HFF-Myc (cell line): Measurements from ENCODE around the gene PACRG.

Experiments
- DNase-seq: peaks from one replicate; pipeline ENCODE4 v3.0.0-alpha.2; 2011; ENCODE audit warnings: low read depth; ENCODE audit errors: extremely low read depth
- H3K4me3 ChIP-seq: replicated peaks from 2 replicates; pipeline ENCODE4 v1.5.1; 2011; ENCODE audit warnings: low read depth, mild to moderate bottlenecking, control low read depth, low read length
- TF ChIP-seq, protein P1 (sequence below): IDR thresholded peaks from 2 replicates; pipeline ENCODE4 v1.5.1; 2012; ENCODE audit warnings: mild to moderate bottlenecking, low read depth, low read length, control low read depth; ENCODE audit errors: missing control alignments

Gene PACRG

DNA sequence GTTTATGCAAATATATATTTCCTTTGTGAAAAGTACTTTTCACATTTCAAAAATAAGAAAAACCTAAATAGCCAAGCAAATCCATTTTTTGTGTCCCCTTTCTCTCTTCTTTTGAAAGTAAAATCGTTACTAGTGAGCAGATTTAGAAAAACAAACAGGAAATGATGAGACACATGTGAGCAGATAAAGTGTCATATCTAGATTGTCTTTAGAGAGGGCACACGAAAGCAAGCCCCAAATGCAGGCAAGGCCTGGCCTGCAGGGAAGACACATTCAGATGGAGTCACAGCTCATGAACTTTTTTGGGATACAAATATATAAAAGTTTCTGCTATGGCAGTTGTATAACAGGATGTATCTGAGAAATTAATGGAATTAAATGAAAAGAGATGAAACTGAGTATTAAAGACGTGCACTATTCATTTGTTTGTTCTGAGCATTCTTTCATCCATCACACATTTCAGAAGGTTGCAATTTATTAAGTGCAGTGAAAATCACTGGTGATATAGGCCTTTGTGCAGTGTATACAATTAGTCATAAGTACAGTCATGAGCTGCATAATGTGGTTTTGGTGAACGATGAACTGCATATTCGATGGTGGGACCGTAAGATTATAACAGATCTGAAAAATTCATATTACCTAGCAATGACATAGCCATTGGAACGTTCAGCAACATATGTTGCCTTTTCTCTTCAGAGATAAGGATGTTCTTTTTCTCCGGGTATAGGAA, 101.4 kb downstream of the PACRG start:
- TF ChIP-seq, protein P1, sequence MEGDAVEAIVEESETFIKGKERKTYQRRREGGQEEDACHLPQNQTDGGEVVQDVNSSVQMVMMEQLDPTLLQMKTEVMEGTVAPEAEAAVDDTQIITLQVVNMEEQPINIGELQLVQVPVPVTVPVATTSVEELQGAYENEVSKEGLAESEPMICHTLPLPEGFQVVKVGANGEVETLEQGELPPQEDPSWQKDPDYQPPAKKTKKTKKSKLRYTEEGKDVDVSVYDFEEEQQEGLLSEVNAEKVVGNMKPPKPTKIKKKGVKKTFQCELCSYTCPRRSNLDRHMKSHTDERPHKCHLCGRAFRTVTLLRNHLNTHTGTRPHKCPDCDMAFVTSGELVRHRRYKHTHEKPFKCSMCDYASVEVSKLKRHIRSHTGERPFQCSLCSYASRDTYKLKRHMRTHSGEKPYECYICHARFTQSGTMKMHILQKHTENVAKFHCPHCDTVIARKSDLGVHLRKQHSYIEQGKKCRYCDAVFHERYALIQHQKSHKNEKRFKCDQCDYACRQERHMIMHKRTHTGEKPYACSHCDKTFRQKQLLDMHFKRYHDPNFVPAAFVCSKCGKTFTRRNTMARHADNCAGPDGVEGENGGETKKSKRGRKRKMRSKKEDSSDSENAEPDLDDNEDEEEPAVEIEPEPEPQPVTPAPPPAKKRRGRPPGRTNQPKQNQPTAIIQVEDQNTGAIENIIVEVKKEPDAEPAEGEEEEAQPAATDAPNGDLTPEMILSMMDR: no peak
- no peak for DNase-seq
- H3K4me3 ChIP-seq: no peak overlapping the region

DNA sequence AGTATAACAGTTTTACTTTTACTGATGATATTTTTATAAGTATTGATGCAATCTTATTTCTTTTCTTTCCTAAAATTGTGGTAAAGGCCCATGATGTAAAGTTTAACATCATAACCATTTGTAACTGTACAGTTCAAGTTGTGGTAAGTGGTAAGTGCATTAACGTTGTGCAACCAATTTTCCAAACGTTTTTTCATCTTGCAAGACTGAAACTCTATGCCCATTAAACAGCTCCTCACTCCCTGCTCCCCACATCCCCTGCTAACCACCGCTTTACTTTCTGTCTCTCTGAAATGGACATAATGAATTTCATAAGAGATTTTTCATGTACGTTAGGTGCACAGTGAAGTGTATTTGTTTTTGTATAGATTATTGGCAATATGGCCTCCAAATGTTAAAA, 106.0 kb downstream of the PACRG start:
- TF ChIP-seq, protein P1: no peak
- DNase-seq: no peak
- no peak overlapping the region for H3K4me3 ChIP-seq

DNA sequence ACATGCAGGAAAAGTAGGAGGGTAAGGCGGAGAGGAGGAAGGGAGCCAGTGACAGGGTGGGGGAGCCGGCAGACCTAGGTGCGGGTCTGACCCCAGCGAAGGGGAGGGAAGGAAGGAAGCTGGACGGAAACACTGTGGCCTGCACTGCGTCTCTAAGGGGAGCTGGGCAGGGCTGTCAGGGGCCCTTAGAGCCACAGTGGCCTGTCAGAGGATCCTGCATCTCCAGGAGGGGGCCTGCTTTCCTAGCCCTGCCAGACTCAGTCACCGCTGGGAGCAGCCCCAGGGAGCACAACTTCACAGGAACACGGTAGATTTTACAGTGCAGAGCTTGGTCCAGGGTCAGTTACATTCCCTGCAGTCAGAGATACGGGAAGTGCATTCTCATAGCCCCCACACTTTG, 118.2 kb downstream of the PACRG start:
- DNase-seq: no peak
- TF ChIP-seq, protein P1: no peak
- H3K4me3 ChIP-seq: no peak overlapping the region

DNA sequence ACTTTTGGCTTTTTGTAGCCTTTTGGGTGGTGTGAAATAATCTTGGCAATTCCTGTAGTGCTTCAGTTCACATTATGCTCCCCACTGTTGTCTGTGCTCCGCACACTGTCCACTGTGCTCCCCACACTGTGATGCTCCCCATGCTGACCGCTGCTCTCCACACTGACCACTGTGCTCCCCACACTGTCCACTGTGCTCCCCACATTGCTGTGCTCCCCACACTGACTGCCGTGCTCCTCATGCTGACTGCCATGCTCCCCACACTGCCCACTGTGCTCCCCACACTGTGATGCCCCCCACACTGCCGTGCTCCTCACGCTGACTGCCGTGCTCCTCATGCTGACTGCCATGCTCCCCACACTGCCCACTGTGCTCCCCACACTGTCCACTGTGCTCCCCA, 118.9 kb downstream of the PACRG start:
- H3K4me3 ChIP-seq: no peak overlapping the region
- TF ChIP-seq, protein P1: no peak
- DNase-seq: no peak

DNA sequence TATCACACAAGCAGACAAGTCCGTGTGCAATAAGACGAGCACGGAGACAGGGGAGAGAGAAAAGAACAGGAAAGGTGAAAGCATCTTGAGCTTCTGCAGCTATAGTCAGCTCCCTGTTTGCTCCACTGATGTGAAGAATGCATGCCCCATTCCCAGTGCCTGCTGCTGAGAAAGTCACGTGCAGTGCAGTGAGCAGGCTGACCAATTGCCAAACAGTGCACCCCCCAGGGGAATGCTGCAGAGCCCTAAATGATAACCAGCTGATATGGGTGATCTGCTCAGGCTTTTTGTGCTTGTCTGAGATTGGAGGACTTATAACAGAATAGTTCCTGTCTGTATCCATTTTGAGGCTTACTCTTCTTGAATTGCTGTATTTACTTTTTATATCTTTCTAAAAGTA, 121.5 kb downstream of the PACRG start:
- no peak overlapping the region for H3K4me3 ChIP-seq
- TF ChIP-seq, protein P1: no peak
- no peak for DNase-seq

GRCh38 chr6:162852192-162852591, 124.4 kb downstream of the PACRG start:
- no peak overlapping the region for H3K4me3 ChIP-seq
- TF ChIP-seq, protein P1: no peak
- DNase-seq: no peak

DNA sequence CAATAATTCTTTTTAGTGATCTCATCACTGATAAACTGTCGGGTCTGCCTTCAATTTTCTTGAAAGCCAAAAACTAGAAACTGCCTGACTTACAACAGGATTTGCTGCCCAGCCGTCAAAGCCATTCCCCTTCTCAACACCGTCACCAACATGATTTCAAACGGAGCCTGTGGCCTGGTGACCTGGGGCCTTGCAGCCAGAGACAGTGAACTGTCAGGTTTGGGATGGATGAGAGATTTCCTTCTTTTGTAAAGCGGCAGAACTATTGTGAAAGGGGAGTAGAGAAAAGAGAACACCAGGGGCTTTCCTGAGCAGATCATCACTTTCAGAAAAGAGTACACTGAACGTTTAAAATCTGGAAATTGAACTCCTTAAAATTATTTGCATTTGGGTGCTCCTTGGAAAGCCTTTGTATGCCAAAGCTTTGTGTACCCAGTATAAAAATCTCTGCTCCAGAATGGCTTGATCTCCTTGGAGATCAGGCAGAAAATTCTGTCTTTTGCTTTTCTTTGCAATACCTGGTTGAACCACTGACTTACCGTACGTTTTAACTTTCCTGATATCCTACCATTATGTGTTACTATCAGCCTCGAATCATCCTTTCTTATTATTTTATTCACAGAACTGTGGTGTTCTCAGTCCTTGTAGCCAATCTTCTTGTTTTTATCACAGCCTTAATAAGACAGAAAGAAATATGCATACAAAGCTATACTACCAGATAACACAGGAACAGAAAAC, 125.2 kb downstream of the PACRG start:
- no peak overlapping the region for H3K4me3 ChIP-seq
- TF ChIP-seq, protein P1: no peak
- DNase-seq: no peak
